ENCODE measurements around the gene RSPH1. TPM values are rescaled to one million over a fixed set of nuclear protein-coding genes. Genes with fewer than 3 reads are reported as not detected.

The RSPH1 gene
- total RNA-seq, 1 experiment from 2014 or later = 0.51 TPM

DNA sequence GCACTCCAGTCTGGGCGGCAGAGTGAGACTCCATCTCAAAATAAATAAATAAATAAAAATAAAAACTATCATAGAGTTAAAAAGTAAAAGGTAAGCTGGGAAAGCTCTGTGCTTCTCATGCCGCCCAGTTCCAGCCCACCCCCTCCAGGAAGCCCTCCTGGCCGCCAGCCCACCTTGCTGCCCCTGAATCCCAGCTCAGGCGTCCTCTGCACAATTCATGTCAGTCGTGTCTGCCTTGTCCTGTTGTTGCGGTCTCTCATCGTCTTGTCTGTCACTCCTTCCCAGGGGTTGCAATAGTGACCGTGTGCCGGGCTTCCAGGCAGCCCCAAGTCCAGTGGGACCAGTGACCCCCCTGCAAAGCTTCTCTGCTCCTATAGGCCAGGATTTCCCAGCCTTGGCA lies 44.1 kb downstream of the RSPH1 start:
- no TSS peak for BruUV-seq (replicated peaks)
- Mint-ChIP-seq H3K36me3 (ENCODE audit: insufficient read depth, unreplicated experiment) (peaks cover 6% of the 10 kb centered on the region), H3K27me3 (ENCODE audit: insufficient read depth, unreplicated experiment) (no peaks in the 10 kb centered on the region), H3K9me3 (ENCODE audit: unreplicated experiment) (no peaks in the 10 kb centered on the region), H3K4me3 (ENCODE audit: unreplicated experiment) (no peak overlapping the region), H3K27ac (ENCODE audit: low read depth, unreplicated experiment) (no peak overlapping the region), H3K4me1 (ENCODE audit: insufficient read depth, unreplicated experiment) (no peaks in the 10 kb centered on the region)
- CTCF ChIA-PET = interaction anchor here (0.6 to 1.5 kb wide), 3 partner anchors 19 to 142 kb away, joined by 3 to 7 read pairs (median 3); no protein-coding TSS in a partner anchor
- TF ChIP-seq, protein P1, sequence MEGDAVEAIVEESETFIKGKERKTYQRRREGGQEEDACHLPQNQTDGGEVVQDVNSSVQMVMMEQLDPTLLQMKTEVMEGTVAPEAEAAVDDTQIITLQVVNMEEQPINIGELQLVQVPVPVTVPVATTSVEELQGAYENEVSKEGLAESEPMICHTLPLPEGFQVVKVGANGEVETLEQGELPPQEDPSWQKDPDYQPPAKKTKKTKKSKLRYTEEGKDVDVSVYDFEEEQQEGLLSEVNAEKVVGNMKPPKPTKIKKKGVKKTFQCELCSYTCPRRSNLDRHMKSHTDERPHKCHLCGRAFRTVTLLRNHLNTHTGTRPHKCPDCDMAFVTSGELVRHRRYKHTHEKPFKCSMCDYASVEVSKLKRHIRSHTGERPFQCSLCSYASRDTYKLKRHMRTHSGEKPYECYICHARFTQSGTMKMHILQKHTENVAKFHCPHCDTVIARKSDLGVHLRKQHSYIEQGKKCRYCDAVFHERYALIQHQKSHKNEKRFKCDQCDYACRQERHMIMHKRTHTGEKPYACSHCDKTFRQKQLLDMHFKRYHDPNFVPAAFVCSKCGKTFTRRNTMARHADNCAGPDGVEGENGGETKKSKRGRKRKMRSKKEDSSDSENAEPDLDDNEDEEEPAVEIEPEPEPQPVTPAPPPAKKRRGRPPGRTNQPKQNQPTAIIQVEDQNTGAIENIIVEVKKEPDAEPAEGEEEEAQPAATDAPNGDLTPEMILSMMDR (IDR thresholded peaks at IDR 0.05; ENCODE audit: unreplicated experiment) = no peak
- DNase-seq (ENCODE audit: unreplicated experiment) = no peak
- POLR2A ChIA-PET = no interaction called here
- intact Hi-C loops (cut with micrococcal nuclease) = loop anchor here (5.0 kb wide), 1 partner anchor 285 kb away; no protein-coding TSS in a partner anchor

DNA sequence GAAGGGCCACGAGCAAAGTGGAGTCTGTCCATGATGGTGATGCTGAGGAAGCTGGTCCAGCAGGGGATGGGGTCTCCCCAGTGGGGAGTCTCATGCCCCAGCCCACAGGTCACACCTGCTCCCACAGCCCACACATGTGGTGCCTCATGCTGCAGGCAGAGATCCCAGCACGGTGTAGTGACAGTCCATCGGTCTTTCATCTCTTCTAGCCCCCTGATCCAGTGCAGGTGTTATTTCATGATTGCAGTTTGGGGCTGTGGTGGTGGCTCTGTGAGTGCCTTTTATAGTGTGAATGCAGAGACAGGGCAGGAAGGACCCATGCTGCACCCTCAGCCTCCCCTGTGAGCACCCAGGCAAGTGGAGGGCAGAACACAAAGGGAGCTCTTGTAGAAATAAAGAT lies 47.3 kb downstream of the RSPH1 start:
- no peak overlapping the region for H3K27ac Mint-ChIP-seq (ENCODE audit: low read depth, unreplicated experiment)
- H3K9me3 Mint-ChIP-seq (ENCODE audit: unreplicated experiment) = no peaks in the 10 kb centered on the region
- H3K4me3 Mint-ChIP-seq (ENCODE audit: unreplicated experiment) = no peak overlapping the region
- peaks cover 6% of the 10 kb centered on the region for H3K36me3 Mint-ChIP-seq (ENCODE audit: insufficient read depth, unreplicated experiment)
- ChIA-PET POLR2A (interaction anchor here (0.6 kb wide), 1 partner anchor 323 kb away, joined by 3 read pairs; no protein-coding TSS in a partner anchor), CTCF (interaction anchor here (0.5 to 3.3 kb wide), 6 partner anchors 14 to 319 kb away, joined by 3 to 16 read pairs (median 4); no protein-coding TSS in a partner anchor)
- no TSS peak for BruUV-seq (replicated peaks)
- DNase-seq (ENCODE audit: unreplicated experiment) = no peak
- intact Hi-C loops (cut with micrococcal nuclease) = no loop called here
- TF ChIP-seq, protein P1 (IDR thresholded peaks at IDR 0.05; ENCODE audit: unreplicated experiment) = no peak
- no peaks in the 10 kb centered on the region for H3K4me1 Mint-ChIP-seq (ENCODE audit: insufficient read depth, unreplicated experiment)
- peaks cover 21% of the 10 kb centered on the region for H3K27me3 Mint-ChIP-seq (ENCODE audit: insufficient read depth, unreplicated experiment)

DNA sequence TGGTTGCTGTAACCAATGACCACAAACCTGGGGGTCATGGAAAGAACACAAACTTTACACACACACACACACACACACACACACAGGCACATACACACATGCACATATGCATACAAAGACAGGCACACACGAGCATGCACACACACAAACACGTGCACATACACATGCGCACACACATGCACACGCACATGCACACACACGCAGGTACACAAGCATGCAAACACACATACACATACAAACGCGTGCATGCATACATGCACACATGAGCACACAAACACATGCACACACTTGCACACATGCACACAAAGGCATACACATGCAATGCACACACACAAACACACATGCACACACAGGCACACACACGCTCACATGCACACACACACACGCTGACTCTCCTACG lies 48.3 kb downstream of the RSPH1 start:
- BruUV-seq (replicated peaks) = no TSS peak
- ChIA-PET POLR2A (no interaction called here), CTCF (no interaction called here)
- peaks cover 30% of the 10 kb centered on the region for H3K27me3 Mint-ChIP-seq (ENCODE audit: insufficient read depth, unreplicated experiment)
- H3K27ac Mint-ChIP-seq (ENCODE audit: low read depth, unreplicated experiment) = no peak overlapping the region
- no peak overlapping the region for H3K4me3 Mint-ChIP-seq (ENCODE audit: unreplicated experiment)
- intact Hi-C loops (cut with micrococcal nuclease) = no loop called here
- no peaks in the 10 kb centered on the region for H3K4me1 Mint-ChIP-seq (ENCODE audit: insufficient read depth, unreplicated experiment)
- TF ChIP-seq, protein P1 (IDR thresholded peaks at IDR 0.05; ENCODE audit: unreplicated experiment) = no peak
- H3K36me3 Mint-ChIP-seq (ENCODE audit: insufficient read depth, unreplicated experiment) = peaks cover 6% of the 10 kb centered on the region
- no peaks in the 10 kb centered on the region for H3K9me3 Mint-ChIP-seq (ENCODE audit: unreplicated experiment)
- DNase-seq (ENCODE audit: unreplicated experiment) = no peak

DNA sequence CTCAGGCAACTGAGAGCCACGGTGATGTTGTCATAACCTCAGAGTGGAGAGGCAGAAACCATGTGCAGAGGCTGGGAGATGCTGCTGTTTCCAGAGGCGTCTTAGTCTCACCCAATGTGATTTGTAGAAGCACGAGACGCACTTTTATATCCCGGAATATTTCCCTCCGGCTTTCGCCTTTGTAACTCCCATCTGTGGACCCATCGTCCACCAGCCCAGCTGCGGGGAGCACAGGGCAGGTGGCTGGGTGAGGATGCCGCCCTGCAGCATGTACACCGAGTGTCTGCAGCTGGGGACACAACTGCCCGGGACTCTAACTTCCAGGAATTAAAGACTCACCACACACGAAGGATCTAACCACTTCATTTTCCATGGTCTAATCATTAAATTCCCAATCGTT lies 48.8 kb downstream of the RSPH1 start:
- no TSS peak for BruUV-seq (replicated peaks)
- no peaks in the 10 kb centered on the region for H3K9me3 Mint-ChIP-seq (ENCODE audit: unreplicated experiment)
- intact Hi-C loops (cut with micrococcal nuclease) = no loop called here
- POLR2A ChIA-PET = no interaction called here
- peaks cover 6% of the 10 kb centered on the region for H3K36me3 Mint-ChIP-seq (ENCODE audit: insufficient read depth, unreplicated experiment)
- H3K27ac Mint-ChIP-seq (ENCODE audit: low read depth, unreplicated experiment) = no peak overlapping the region
- DNase-seq (ENCODE audit: unreplicated experiment) = no peak
- no peaks in the 10 kb centered on the region for H3K4me1 Mint-ChIP-seq (ENCODE audit: insufficient read depth, unreplicated experiment)
- H3K4me3 Mint-ChIP-seq (ENCODE audit: unreplicated experiment) = no peak overlapping the region
- CTCF ChIA-PET = no interaction called here
- H3K27me3 Mint-ChIP-seq (ENCODE audit: insufficient read depth, unreplicated experiment) = peaks cover 36% of the 10 kb centered on the region
- TF ChIP-seq, protein P1 (IDR thresholded peaks at IDR 0.05; ENCODE audit: unreplicated experiment) = no peak
